Stimulated activated CD8-positive, alpha-beta memory T cell treated with anti-CD3 and anti-CD28 coated beads, Interleukin-12 subunit alpha, Interleukin-12 subunit beta, amount 100 ng/mL, for 24 hours (primary cell): ENCODE results near the gene ECEL1.
"Not testable (repeated sequence)": the region's sequence is repeated elsewhere in the genome, so short reads cannot be mapped to it uniquely, and the experiment has no call there.

Experiments used
- DNase-seq: peaks from one replicate; pipeline ENCODE4 v3.0.0-alpha.2; 2020; ENCODE audit errors: extremely low read depth

Gene ECEL1

DNA sequence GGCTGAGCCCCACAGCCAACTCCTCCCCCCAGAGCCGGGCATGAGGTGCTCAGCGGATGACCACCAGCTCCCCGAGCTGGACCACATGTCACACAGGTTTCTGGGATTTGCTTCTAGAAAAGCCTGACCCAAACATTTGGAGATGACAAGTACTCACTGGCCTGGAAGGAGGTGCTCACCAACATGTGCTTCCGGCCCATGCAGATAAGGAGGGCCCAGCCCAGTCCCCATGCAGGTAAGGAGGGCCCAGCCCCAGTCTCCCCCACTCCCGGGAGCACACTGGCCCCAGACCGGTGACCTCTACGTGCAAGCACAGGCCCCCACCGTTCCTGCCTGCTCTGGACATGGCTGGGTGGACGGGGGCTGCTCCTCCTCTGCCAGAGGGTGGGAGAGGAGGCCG, 45.7 kb downstream of the ECEL1 start:
- DNase-seq: not testable (repeated sequence)

DNA sequence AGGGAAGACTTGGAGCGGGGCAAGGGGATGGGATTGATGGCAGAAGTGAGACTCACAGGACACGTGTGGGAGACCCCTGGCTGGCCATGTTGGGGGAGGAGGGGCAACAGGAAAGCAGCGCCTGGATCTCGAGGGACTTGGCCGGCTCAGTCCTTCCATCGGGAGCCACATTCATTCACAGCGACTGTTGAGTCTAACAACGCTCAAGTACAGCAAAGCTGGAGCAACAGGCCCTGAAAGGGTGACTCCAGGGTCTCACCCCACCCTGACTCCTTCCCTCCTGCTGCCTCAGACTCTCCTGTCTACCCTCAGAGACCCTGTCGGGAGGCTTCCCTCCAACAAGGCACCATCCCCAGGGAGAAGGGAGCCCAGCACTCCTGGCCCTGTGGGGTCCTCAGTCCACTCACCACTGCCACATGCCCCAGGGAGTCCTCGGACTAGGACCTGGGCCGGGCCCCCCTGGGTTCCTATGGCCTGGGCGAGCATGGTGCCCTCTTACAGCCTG, 46.4 kb downstream of the ECEL1 start:
- no peak for DNase-seq

DNA sequence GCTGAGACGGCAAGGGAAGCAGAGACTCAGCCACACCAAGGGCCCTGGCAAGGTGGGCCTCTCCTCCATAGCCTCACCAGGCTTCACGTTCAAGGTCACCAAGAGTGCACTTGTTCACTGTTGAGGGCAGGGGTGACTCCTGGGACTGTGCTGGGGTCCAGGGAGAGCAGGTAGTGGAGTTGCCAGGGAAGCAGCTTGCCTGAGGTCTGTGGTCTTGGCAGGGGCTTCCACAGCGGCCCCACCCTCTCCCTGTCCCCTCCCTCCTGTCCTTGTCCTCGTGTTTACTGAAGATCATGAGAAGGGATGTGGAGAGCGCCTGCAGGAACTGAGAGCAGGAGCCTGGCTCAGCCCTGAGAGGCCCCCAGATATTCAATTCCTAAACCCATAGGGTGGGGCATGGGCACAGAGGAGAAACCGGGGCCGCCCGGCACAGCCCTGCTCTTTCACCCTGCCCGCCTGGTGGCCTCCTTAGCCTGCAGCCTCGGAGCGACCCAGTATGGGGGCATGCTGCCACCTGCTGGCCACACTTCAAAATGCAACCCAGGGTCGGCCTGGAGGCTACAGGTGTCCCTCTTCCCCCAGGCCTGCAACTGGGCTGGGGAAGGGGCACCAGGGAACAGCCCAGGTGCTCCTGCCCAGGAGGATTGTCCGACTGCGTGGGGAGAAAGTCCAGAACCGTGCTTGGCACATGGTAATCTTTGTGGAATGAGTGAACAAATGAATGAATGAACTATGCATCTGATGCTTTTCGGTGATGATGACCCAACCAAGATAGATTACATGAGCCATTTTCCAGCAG, 47.2 kb downstream of the ECEL1 start:
- peak; percentile 54 for DNase-seq

DNA sequence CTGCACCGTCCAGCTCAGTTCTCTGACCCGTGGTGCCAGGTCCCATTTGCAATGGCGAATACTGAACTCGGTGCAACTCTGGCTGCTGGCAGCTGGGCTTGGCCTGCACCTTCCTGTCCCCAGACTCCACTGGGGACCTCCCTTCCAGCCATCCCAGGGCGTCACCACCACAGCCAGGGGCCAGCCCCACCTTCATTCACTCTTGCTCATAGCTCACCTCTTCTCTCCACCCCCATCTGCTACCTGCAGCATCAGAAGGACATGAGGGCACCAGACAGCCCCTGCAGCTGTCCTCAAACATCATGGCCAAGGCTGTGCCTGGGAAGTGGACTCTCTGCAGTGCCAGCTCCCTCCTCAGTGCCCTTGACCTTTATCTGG, 47.9 kb downstream of the ECEL1 start:
- no peak for DNase-seq

DNA sequence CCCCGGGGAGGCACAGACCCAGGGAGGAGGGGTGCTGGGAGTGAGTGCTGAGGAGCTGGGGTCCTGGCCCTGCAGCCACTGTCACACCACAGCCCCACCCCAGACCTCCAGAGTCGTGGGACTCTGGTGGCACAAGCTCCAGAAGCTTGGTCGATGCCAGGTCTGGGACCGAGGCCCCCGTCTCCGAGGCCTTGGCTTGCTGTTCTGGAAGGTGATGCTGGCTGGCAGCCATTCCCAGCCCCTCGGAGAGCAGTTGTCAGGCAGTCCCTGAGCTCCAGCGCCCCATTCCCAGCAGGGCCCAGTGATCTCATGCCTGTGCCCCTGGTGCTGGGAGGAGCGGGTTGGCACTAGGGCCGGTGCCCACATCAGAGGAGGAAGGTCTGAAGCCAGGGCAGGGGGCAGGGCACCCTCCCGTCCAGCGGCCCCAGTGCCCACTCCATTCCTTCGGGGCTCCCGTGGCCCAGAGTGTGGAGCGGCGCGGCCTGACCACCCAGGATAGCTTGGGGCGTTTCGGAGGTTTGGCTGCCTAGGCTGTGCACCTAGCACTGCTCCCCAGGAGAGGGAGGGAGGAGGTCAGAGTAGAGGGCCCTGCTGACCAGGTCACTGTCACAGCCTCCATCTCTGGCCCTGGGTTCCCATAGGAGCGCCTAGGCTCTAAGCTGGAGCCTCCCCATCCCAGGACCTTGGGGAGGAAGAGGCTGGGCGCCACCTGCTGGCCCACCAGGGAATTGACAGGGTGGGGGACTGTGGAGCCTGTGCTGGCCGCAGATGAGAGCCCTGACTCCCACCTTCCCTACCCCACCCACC, 48.5 kb downstream of the ECEL1 start:
- no peak for DNase-seq

DNA sequence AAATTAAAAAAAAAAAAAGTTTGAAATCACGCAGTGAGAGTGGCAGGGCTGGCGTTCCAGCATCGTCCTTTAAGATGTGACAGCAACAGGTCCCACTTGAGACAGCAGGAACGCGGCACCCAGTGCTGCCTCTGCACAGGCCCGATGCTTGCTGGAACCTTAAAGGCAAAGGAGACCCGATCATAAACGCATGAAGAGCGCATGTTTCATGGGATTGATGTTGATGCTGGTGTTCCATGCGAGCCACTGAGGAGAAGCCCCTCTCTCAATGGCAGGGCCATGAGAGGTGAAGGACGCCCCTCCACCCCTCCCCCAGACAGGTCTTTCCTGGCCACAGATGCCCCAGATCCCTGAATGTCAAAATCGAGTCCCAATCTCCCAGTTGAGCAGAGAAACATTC, 49.5 kb downstream of the ECEL1 start:
- DNase-seq: no peak

DNA sequence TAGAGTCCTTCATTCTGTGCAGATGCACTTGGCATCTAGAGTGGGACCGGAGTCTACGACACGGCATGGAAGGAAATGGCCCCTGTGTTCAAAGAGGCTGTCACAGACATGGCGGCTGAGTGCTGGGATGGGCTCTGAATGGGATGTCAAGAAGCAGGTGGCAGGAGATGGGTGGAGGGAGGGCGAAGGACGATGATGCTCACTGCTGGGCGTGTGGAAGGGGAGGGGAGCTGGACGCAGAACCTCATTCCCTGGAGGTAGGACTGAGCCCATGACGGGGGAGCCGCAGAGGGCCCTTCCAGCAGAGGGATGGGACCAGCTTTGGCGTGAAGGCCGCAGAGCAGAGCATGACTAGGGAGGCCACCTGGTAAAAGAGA, 50.5 kb downstream of the ECEL1 start:
- no peak for DNase-seq

DNA sequence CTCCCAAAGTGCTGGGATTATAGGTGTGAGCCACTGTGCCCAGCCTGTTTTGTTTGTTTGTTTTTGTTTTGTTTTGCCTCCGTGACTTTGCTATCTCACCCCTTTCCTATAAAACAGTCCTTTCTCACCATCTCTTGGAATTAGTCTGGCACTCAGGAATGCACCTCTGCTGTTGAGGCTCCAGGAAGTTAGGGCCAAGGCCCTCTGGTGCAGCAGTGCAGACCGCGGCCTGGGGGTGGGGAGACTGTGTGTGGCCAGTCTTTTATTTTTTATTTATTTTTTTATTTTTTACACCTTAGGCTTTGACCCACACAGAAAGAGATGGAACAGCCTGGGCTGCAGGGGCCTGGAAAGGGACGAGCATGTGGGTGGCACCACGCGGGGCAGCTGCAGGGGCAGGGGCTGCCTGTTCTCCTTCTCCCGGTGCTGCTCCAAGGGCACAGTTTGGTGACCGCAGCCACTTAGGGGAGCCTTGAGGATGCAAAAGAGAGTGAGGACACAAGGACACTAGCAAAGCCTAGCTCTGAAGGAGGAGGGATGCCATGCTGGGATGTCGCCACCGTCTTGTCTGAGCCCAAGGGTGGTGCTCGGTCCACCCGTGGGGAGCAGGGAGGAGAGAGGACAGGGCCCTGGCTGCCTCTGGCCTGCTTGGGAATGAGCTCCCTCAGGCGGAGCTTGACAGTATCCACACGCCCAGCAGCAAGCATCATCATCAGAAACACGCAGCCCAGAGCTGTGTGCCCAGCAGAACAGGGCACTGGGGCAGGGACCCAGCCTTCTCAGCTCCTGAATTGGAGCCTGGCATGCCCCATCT, 51.0 kb downstream of the ECEL1 start:
- DNase-seq: no peak

DNA sequence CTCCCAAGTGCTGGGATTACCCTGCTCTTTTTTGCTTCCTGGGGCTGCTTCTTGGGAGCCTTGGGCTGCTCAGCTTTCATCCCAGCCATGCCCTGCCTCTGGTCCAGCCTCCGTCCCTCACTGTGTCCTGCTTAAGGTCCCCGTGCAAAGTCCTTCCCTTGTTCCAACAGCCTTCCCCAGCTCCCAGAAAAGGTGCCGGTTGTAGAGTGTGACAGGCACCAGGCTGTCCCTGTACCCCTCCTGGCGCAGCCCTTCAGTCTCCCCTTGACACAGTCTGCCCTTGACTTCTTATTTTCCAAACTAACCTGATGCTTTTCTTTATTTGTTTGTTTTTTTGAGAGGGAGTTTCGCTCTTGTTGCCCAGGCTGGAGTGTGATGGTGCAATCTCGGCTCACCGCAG, 51.8 kb downstream of the ECEL1 start:
- no peak for DNase-seq

DNA sequence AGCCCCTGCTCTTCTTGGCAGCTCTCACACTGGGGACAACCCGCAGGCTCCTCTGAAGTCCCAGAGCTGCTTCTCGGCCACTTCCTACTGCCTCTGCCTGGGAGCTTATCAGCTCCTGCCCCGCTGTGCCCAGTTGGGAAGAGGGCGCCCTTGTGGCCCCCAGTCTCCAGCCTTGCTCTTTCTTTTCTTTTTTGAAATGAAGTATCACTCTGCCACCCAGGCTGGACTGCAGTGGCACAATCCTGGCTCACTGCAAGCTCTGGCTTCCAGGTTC, 52.3 kb downstream of the ECEL1 start:
- no peak for DNase-seq

DNA sequence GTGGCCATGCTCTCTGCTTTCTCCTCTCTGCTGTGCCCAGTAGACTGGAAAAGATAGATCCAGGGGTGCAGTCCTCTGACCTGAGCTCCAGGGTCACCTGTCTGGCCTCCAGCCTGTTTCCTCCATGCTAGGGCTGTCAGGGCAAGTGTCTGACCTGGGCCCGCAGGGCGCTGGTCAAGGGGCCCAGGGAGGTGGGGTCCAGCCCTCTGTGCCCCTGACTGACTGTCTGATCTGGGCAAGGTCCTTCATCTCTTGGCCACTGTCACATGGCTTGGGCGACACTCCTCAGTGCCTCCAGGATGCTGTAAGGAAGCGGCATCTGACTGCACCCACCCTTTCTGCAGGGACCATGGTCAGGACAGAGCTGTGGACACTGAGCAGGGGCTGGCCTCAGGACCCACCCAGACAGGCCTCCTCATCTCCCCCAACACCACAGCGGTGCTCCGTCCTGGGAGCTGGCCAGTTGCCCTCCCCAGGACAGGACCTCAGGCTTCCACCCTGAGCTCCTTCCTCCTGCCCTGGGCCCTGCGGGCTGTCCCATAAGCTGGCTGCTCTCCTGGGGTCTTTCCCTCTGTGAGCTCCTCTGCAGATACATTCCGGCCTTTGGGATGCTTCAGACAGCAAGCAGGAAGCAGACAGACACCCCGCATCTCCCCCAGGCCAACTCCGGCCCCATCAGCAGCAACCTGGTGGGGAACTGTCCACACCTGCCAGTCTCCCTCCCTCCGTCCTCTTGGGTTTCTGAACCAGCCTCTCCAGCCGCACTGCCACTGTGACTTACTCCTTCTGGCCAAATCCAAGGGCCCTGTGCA, 52.9 kb downstream of the ECEL1 start:
- no peak for DNase-seq

DNA sequence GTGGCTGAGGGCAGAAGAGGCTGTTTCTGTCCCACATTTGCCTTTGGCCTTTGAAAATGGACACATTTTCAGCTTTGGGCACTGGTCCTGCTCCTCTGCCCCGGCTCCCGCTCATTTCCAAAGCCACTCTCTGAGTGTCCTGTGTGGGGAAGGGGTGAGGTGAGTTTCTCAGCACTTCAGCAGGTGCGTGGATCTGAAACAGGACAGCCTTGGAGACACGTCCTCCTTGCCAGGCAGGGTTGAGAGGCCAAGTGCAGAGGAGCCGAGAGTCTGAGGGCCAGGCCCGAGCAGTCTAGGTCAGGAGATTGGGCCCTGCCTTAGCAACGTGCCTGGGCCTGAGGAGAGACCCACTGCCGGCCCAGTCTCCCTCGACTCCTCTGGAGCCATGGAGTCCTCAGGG, 53.5 kb downstream of the ECEL1 start:
- no peak for DNase-seq

DNA sequence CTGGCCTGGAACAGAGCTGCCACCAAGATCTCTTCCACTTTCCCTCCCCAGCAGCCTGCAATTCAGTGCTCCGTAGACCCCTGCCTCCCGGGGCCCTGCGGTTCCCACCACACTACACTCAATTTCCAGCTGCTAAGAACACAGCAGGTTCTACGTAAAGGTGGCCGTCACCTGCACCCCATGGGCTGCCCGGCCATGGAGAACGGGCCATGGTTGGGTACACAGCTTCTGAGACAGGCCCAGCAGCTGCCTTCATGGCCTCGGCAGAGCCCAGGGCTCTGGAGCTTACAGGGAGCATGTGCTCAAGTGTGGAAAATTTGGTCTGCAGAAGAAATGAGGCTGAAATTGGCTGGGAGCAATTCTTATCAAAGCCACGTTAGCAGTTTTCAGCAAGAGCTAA, 54.0 kb downstream of the ECEL1 start:
- DNase-seq: not testable (repeated sequence)

DNA sequence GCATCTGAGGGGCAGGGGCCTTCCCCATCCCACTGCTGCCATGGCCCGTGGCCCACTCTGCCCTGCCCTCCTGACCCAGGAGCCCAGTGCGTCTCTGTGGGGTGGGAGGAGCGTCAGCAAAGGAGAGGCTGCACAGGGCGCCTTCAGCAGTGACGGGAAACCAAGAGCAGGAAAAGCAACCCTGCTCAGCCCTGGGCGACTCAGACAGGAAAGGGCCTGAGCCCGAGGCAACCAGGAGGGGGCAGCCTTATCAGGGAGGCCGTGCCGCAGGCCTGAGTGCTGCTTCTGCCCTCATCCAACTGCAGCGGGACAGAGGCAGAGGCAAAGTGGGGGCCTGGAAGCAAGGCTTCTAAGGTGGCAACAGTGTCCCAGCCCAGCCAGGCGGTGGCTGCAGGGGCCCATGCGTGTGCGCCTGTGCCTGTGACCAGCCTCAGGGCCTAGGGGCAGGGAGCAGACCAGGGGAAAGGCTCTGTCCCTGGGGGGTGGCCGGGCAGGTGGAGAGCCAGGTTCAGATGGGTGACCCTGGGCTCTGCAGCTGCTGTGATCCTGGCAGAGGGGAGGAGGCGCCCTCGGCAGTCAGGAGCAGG, 54.9 kb downstream of the ECEL1 start:
- no peak for DNase-seq

DNA sequence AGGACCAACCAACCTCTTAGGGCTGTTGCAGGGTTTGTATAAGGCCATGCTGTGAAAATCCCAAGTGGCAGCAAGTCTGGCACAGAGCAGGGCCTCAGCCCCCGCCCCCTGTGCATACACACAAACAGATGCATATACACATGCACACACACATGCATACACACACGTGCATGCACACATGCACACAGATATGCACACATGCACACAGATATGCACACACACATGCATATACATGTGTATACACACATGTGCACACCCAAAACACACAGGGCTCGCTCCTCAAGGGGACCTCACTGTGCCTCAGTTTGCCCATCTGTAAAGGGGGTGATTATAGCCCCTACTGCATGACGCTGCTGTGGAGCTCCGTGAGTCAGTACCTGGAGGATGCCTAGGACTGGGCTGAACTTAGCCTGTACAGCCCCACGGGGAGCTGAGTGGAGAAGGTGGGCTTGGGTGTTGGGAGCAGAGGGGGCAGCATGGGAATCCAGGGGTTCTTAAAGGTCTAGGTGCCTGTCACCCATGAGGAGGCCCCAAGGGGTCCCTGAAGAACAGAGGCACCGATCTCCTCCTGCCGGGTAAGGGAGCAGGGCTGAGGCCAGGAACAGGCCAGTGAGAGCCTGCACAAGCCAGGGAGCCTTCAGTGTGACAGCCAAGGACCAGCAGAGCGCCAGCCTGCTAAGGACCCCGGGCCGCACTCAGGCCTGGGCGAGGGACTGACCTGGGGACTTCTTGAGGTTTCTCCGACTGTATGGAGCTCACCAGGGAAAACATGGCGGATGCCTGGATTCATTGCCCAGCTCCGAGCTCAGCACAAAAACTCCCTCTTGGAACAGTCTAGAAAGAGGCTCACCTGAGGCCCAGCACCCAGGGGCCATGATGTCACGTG, 55.7 kb downstream of the ECEL1 start:
- DNase-seq: no peak
